ENCODE data around the gene ABCA2. TPM values are rescaled to one million over a fixed set of nuclear protein-coding genes. Genes with fewer than 3 reads are reported as not detected.
A peak's percentile ranks its signal among the peaks of the same experiment; 100 is the strongest.

ABCA2 gene
- total RNA-seq, 4 donors from 2014 or later, result 13.5 to 24.3 (median 19.3) TPM

DNA sequence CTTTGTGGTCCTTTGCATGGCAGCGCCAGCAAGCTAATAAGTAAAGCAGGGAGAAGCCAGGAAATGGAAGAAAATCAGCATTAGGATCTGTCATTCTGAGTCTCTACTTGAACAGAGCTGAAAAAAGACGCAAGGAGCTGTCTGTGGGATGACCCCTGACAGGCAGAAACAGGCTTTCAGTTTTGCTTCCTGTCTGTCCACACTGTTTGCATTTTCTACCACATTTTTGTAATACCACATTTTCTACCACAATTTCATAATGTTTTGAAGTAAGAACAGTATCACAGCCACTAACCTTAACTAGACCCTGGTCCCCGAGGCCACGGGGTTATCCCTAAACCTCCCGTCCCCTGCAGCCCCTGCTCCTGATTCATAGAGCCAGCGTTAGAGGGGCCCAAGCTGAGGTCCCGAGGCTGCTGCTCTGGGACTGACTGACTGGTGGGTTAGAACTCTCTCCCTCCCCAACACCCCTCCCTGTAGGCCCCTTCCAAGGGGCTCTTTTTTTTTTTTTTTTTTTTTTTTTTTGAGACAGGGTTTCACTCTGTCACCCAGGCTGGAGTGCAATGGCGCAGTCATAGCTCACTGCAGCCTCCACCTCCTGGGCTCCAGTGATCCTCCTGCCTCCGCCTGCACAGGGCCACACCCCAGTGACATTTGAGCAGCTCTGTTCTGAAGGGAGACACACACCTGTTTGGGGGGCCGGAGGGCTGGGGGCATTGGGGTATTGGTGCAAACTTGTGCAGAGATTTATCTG, 27.7 kb downstream of the ABCA2 start:
- WGBS, 2 donors (ENCODE audit: low coverage in 1 of 2), result 66 to 70% methylated on average over 3 to 7 of the region's 10 CpGs
- no peak for ATAC-seq
- Histone ChIP-seq H3K4me1 (peaks cover 0 to 15% (median 14%) of the 10 kb centered on the region in 3 donors), H3K27ac (no peak overlapping the region), H3K36me3 (no peaks in the 10 kb centered on the region), H3K9me3 (no peaks in the 10 kb centered on the region), H3K4me3 (no peak overlapping the region), H3K27me3 (peaks cover 37% of the 10 kb centered on the region)
- TF ChIP-seq POLR2AphosphoS5 (IDR thresholded peaks at IDR 0.05) (no peak), POLR2A (IDR thresholded peaks at IDR 0.05) (no peak), EP300 (IDR thresholded peaks at IDR 0.05) (no peak)
- TF ChIP-seq, protein P1, sequence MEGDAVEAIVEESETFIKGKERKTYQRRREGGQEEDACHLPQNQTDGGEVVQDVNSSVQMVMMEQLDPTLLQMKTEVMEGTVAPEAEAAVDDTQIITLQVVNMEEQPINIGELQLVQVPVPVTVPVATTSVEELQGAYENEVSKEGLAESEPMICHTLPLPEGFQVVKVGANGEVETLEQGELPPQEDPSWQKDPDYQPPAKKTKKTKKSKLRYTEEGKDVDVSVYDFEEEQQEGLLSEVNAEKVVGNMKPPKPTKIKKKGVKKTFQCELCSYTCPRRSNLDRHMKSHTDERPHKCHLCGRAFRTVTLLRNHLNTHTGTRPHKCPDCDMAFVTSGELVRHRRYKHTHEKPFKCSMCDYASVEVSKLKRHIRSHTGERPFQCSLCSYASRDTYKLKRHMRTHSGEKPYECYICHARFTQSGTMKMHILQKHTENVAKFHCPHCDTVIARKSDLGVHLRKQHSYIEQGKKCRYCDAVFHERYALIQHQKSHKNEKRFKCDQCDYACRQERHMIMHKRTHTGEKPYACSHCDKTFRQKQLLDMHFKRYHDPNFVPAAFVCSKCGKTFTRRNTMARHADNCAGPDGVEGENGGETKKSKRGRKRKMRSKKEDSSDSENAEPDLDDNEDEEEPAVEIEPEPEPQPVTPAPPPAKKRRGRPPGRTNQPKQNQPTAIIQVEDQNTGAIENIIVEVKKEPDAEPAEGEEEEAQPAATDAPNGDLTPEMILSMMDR (IDR thresholded peaks at IDR 0.05), result no peak

DNA sequence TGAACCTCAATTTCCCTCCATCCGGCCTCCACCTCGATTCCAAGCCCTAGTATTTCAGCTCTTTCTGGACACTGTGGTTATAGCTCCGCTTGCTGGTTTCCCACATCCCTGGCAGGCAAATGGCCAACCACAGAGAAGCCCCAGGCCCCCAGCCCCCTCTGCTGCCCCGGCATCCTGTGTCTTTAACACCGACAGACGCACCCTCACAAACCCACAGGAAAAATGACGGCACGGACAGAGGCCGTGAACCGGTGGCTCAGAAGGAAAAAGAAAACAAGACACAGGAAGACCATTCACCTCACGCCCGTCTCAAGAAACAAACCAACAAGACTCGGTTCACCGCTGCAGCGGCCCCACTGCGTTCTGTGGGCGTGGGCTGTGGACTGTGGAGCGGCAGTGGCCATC, 30.2 kb downstream of the ABCA2 start:
- no peak for ATAC-seq
- Histone ChIP-seq H3K4me1 (peaks cover 0 to 40% (median 28%) of the 10 kb centered on the region in 3 donors), H3K9me3 (no peaks in the 10 kb centered on the region), H3K27me3 (peaks cover 58% of the 10 kb centered on the region), H3K4me3 (no peak overlapping the region), H3K27ac (peak overlapping the region in 1 of 4 donors; percentile 3), H3K36me3 (peaks cover 0 to 18% of the 10 kb centered on the region in 2 donors)
- TF ChIP-seq, protein P1 (IDR thresholded peaks at IDR 0.05), result no peak
- TF ChIP-seq EP300 (IDR thresholded peaks at IDR 0.05), result no peak
- no peak for TF ChIP-seq POLR2AphosphoS5 (IDR thresholded peaks at IDR 0.05)
- no peak for TF ChIP-seq POLR2A (IDR thresholded peaks at IDR 0.05)
- WGBS, 2 donors (ENCODE audit: low coverage in 1 of 2), result 72 to 81% methylated on average over 3 to 13 of the region's 18 CpGs

DNA sequence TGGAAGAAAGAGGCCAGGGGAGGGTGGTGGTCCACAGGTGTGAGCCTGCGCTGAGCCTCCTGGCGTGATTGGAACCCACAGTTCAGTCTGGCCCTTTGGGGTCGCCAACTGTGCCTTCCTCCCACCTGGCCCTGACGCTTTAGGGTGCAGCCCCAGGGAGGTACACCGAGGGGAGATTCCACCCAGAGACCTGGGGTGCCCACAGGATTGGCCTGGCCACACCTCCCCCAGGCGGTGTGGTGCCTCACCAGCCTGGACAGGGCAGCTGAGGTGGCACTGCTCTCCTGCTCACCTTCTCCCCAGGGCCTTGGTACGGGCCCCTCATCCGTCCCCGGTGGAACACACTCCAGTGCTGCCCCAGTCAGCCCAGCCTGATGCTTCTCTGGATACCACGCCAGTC, 30.7 kb downstream of the ABCA2 start:
- Histone ChIP-seq H3K27ac (peak overlapping the region in 1 of 4 donors; percentile 3), H3K27me3 (peaks cover 58% of the 10 kb centered on the region), H3K9me3 (no peaks in the 10 kb centered on the region), H3K36me3 (peaks cover 0 to 18% of the 10 kb centered on the region in 2 donors), H3K4me3 (no peak overlapping the region), H3K4me1 (peaks cover 0 to 45% (median 31%) of the 10 kb centered on the region in 3 donors)
- TF ChIP-seq EP300 (IDR thresholded peaks at IDR 0.05) (no peak), POLR2AphosphoS5 (IDR thresholded peaks at IDR 0.05) (no peak), POLR2A (IDR thresholded peaks at IDR 0.05) (no peak)
- TF ChIP-seq, protein P1 (IDR thresholded peaks at IDR 0.05), result no peak
- ATAC-seq, result no peak
- WGBS, 2 donors (ENCODE audit: low coverage in 1 of 2), result no CpG with 5 or more reads among the region's 10 CpGs

DNA sequence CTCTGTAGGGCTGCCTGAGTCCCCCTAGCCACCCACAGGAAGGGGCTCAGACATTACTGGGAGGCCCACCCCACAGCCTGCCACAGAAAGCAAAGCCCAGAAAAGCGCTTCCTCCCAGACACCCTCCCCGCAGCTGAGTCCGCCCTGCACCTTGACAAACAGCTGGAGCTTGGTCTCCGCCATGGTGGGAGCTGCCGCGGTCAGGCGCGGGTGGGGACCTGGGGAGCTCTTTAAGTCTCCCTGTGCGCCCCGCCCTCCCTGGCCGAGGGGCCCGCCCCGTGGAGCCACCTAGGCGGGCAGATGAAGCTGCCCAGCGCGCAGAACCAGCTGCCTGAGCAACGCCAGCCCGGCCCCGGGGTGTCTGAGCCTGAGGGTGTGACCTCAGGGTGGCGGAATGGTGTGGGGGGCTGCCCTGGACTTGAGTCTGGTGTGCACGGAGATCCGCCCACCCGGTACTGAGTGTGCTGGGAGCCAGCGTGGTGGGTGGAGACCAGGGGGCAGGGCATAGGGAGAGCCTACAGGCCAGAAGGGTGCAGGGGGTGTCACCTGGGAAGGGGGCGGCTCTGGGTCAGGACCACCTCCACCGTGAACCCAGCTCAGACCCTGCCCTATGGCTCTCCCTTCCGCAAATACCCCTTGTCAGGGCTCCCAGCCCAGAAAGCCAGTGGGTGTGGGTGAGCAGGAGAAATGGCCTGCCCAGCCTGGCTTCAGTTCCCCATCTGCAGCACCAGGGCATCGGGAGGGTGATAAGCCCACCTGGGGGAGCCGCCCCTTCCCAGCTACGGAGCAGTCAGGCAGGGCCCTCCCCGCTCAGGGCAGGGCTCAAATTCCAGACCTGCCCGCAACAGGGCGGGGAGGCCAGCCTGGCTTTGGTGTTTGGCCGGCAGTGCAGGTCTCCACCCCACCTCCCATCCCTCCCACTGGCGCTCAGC, 31.4 kb downstream of the ABCA2 start, which contains the start of gene CLIC3:
Gene CLIC3 (minus strand): TSS at position 208 of the 932 bp plus-strand sequence. CDS start 25 bp downstream, at position 183.
- no CpG with 5 or more reads among the region's 35 CpGs for WGBS, 2 donors (ENCODE audit: low coverage in 1 of 2)
- peaks cover 58% of the 10 kb centered on the region for H3K27me3 ChIP-seq
- peak within 1 kb of the TSS in 1 of 4 donors; percentile 35 for H3K27ac ChIP-seq
- H3K4me3 ChIP-seq, result peak within 1 kb of the TSS in 1 of 2 donors; percentile 28
- H3K4me1 ChIP-seq, result peaks cover 0 to 48% (median 31%) of the 10 kb centered on the region in 3 donors
- ATAC-seq, result no peak
- peaks cover 0 to 18% of the 10 kb centered on the region in 2 donors for H3K36me3 ChIP-seq
- no peak for TF ChIP-seq POLR2AphosphoS5 (IDR thresholded peaks at IDR 0.05)
- TF ChIP-seq, protein P1 (IDR thresholded peaks at IDR 0.05), result no peak
- TF ChIP-seq EP300 (IDR thresholded peaks at IDR 0.05), result no peak
- TF ChIP-seq POLR2A (IDR thresholded peaks at IDR 0.05), result no peak
- no peaks in the 10 kb centered on the region for H3K9me3 ChIP-seq
